Stimulated activated CD4-positive, alpha-beta T cell treated with anti-CD3 and anti-CD28 coated beads, Interleukin-15, amount 100 ng/mL, for 1 hour (primary cell): ENCODE data around the gene C19orf81.

Source experiments
- DNase-seq, 2 donors: peaks; one replicate each; pipeline ENCODE4 v3.0.0-alpha.2; 2020; ENCODE audit warnings: low read depth in 1 of 2, low spot score in 1 of 2

The C19orf81 gene

DNA sequence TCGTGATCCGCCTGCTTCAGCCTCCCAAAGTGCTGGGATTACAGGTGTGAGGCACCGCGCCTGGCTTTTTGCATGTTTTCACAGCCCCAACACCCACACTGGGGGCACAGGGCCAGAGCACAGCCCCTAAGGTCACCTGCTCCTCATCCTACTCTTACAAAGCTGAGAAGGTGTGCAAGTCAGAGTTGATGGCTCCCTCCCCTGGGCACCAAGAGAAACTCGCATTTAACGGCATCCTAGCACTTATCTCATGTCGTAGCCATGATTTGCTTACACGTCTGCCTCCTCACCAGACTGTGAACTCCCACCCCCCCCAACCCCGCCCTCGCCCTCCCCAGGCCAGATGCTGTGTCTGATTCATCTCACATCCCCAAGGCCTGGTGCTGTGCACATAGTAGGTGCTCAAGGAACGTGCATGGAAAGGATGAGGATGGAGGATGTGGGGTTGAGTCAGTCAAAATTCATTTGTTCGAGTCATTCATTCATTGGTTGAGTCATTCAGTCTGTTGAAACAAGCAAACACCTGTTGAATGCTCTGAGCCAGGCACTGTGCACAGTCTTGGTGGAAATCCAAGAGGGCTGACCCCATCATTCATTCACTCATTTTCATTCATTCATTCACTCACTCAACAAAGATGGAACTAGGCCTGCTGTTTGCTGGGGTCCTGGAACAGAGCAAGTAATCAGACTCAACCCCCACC lies 59.1 kb downstream of the C19orf81 start:
- no peak for DNase-seq
